Activated CD4-positive, CD25-positive, alpha-beta regulatory T cell treated with anti-CD3 and anti-CD28 coated beads, Interleukin-2, amount 50 U/mL, for 16 hours (primary cell): ENCODE data around the gene ABLIM1.

Source experiments
- DNase-seq: peaks from one replicate; pipeline ENCODE4 v3.0.0-alpha.2; 2020; ENCODE audit warnings: low read depth, low spot score

ABLIM1 gene

DNA sequence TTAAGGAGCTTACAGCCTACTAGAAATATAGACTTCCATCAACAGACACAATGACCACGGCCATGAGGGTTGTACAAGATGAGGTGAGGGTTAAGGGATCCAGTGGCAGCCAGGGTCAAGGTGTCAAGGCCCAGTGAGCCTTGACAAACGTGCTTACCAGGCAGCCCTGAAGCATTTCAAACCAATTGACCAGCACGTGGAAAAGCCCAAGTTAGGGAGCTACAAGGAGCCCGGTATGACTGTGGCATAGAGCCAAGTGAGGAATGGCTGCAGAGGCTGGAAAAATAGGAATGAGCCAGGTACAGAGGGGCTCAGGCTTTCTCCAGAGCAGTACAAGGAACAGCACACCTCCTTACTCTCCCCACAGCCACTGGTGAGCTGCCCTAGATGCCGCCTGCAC lies 266.5 kb downstream of the ABLIM1 start:
- DNase-seq, result no peak

DNA sequence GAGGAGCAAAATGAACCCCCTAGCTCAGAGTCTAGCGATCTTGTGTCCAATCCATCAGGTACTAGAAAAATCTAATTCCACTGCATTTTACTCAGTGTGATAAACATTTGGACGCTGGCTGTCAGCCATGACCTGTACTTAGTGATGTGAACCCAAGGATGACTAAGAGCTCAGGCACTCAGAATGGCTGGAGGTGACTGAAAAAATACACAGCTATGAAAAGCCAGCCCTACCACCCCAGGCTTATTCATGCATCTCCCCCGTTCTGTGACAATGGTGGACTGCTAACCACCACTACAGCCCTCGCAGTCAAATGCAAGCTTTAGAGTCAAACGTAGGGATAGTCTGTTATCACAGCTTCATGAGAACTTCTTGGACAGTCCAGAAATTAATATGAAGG lies 268.6 kb downstream of the ABLIM1 start:
- DNase-seq, result no peak

- DNase-seq, result no peak
Observed at GRCh38 chr10:114388275-114388674, 269.8 kb downstream of the ABLIM1 start.

- no peak for DNase-seq
Observed at GRCh38 chr10:114387784-114388183, 270.3 kb downstream of the ABLIM1 start.

DNA sequence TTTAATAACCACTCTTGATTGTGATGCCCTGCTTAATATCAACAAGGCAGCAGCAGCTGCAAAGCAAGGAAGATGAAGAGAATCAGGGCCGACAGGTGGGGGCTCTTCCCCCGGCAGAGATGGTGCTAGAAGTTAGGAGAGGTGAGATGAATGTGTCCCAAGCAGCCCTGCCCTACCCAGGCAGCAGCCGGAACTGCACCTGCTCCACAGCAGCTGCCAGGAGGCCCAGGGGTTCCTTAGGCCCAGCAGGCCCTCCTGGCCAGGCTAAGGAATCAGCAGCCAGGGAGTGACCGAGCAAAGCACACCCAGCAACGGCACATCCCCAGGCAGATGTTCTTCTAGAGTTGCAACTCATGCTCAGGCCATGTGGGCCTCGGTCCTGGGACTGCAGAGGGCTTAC lies 271.6 kb downstream of the ABLIM1 start:
- DNase-seq, result no peak

GRCh38 chr10:114385557-114385956 lies 272.5 kb downstream of the ABLIM1 start:
- DNase-seq, result no peak

DNA sequence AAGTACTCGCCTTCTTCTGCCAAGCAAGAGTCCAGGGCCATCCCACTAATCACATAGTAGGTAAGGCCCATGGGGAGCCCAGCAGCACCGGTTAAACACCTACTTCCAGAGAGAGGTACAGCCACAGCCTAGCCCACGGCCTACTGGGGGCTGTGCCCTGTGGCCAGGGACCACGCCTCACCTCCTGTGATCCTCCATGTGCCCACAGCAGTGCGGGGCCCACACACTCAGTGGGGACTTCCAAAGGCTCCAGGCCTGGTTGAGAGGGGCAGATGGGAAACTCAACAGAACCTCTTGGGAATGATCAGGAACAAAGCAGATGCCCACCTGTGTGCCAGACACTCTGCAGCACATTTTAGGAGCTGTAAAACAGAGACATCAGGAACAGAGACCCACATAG lies 273.5 kb downstream of the ABLIM1 start:
- DNase-seq, result no peak

DNA sequence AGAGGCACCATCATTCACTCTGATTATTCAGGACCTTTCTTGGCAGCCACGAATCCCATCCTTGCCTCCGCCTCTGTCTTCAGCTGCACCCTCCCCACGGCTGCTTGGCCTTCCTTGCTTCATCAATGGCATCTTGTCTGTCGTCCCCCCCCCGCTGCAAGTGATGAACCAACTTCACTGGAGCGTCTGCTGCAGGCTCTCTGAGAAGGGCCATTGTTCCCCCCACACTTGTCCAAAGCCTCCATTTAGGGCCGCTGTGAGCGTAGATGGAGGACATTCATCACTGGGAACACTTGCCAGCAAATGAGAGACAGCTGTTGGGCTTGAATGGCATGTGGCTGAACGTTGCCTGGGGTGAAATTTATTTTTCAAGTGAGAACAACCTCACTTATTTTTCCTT lies 273.9 kb downstream of the ABLIM1 start:
- DNase-seq, result no peak
